HG03039 (cell line): ENCODE data around the gene PADI1.
"Not testable (repeated sequence)": the region's sequence is repeated elsewhere in the genome, so short reads cannot be mapped to it uniquely, and the experiment has no call there.

Experiments used
- ATAC-seq: cut with Tn5 transposase; IDR thresholded peaks from one replicate; pipeline ENCODE4 v1.9.1; 2021; ENCODE audit warnings: mild to moderate bottlenecking, moderate library complexity; ENCODE audit not compliant: unreplicated experiment

PADI1 gene

GRCh38 chr1:17239420-17239819 is 34.5 kb downstream of the PADI1 start:
- ATAC-seq, result no peak

- not testable (repeated sequence) for ATAC-seq
Measured at GRCh38 chr1:17241011-17241779, 36.3 kb downstream of the PADI1 start.

- ATAC-seq, result not testable (repeated sequence)
Measured at GRCh38 chr1:17241780-17242074, 36.8 kb downstream of the PADI1 start.

- ATAC-seq, result no peak
Measured at GRCh38 chr1:17243274-17243673, 38.3 kb downstream of the PADI1 start.

GRCh38 chr1:17244821-17245740 is 40.2 kb downstream of the PADI1 start:
- no peak for ATAC-seq

GRCh38 chr1:17245816-17246325 is 40.9 kb downstream of the PADI1 start:
- ATAC-seq, result no peak

- no peak for ATAC-seq
Measured at GRCh38 chr1:17246971-17247370, 42.0 kb downstream of the PADI1 start.

- ATAC-seq, result no peak
Measured at GRCh38 chr1:17248781-17249180, 43.9 kb downstream of the PADI1 start, which contains the start of gene PADI3. Gene PADI3, plus strand, starts transcription at chr1:17249098. Its CDS starts 40 bp downstream, at chr1:17249138.

GRCh38 chr1:17250601-17251000 is 45.7 kb downstream of the PADI1 start:
- no peak for ATAC-seq

- no peak for ATAC-seq
Measured at GRCh38 chr1:17251246-17251645, 46.3 kb downstream of the PADI1 start.

GRCh38 chr1:17251701-17252376 is 46.9 kb downstream of the PADI1 start:
- no peak for ATAC-seq

- ATAC-seq, result no peak
Measured at GRCh38 chr1:17255336-17255735, 50.4 kb downstream of the PADI1 start.

GRCh38 chr1:17258116-17258757 is 53.3 kb downstream of the PADI1 start:
- no peak for ATAC-seq

- ATAC-seq, result no peak
Measured at GRCh38 chr1:17258758-17259130, 53.8 kb downstream of the PADI1 start.

GRCh38 chr1:17259233-17259873 is 54.4 kb downstream of the PADI1 start:
- ATAC-seq, result no peak

- ATAC-seq, result no peak
Measured at GRCh38 chr1:17260264-17260663, 55.3 kb downstream of the PADI1 start.

GRCh38 chr1:17260738-17261137 is 55.8 kb downstream of the PADI1 start:
- no peak for ATAC-seq

GRCh38 chr1:17263936-17264335 is 59.0 kb downstream of the PADI1 start:
- ATAC-seq, result no peak

- ATAC-seq, result no peak
Measured at GRCh38 chr1:17264470-17264869, 59.5 kb downstream of the PADI1 start.

GRCh38 chr1:17265162-17265561 is 60.2 kb downstream of the PADI1 start:
- ATAC-seq, result no peak
